PC-3 (cell line): ENCODE data around the gene RERE. TPM values are rescaled to one million over a fixed set of nuclear protein-coding genes. Genes with fewer than 3 reads are reported as not detected.

Experiments used
- ATAC-seq: fragments of 200-7000 bp; cut with Tn5 transposase; 2 replicates; pipeline ENCODE4 v1.9.1; 2020; ENCODE audit warnings: mild to moderate bottlenecking, moderate library complexity
- BruUV-seq: library from RNA; stranded (reverse); fragments of 400-500 nt; replicated peaks from 2 replicates; lab custom pipeline; 2021; lab: Mats Ljungman, UMichigan
- CTCF ChIA-PET: fragments of 300-600 bp; sonication (Branson Sonifier 250); formaldehyde crosslinking; loops from one replicate; lab custom pipeline; 2022; ENCODE audit warnings: antibody characterized with exemption; lab: Charles Lee
- POLR2A ChIA-PET: fragments of 300-600 bp; sonication (Branson Sonifier 250); formaldehyde crosslinking; loops from one replicate; lab custom pipeline; 2022; ENCODE audit warnings: antibody characterized with exemption; ENCODE audit not compliant: unreplicated experiment; lab: Charles Lee
- DNase-seq: peaks from one replicate; pipeline ENCODE4 v3.0.0-alpha.2; 2015
- H2AFZ ChIP-seq: fragments of 300-600 bp; sonication (generic); 2 replicates; pipeline ENCODE4 v1.6.0; 2016; ENCODE audit warnings: antibody characterized with exemption, low read length
- H3F3A ChIP-seq: fragments of 300-600 bp; sonication (generic); one replicate; pipeline ENCODE4 v1.6.0; 2017; ENCODE audit warnings: antibody characterized with exemption, low read length, control low read depth, mild to moderate bottlenecking; ENCODE audit not compliant: unreplicated experiment
- H3K27ac ChIP-seq: fragments of 300-600 bp; sonication (generic); 2 replicates; pipeline ENCODE4 v1.5.1; 2016; ENCODE audit warnings: mild to moderate bottlenecking, low read length
- H3K27me3 ChIP-seq: fragments of 300-600 bp; sonication (generic); 2 replicates; pipeline ENCODE4 v1.6.1; 2016; ENCODE audit warnings: low read length, mixed read lengths
- H3K36me3 ChIP-seq: fragments of 300-600 bp; sonication (generic); 2 replicates; pipeline ENCODE4 v1.6.1; 2016; ENCODE audit warnings: low read depth, mixed run types, low read length, mixed read lengths
- H3K4me1 ChIP-seq: fragments of 300-600 bp; sonication (generic); 2 replicates; pipeline ENCODE4 v1.5.1; 2016; ENCODE audit warnings: low read length; ENCODE audit not compliant: insufficient read depth
- H3K4me2 ChIP-seq: fragments of 300-600 bp; sonication (generic); 2 replicates; pipeline ENCODE4 v1.6.0; 2016; ENCODE audit warnings: low read length
- H3K4me3 ChIP-seq: fragments of 300-600 bp; sonication (generic); 2 replicates; pipeline ENCODE4 v1.5.1; 2016; ENCODE audit warnings: mild to moderate bottlenecking, low read length, mixed read lengths
- H3K79me2 ChIP-seq: fragments of 300-600 bp; sonication (generic); 2 replicates; pipeline ENCODE4 v1.6.1; 2017; ENCODE audit warnings: low read length, mixed read lengths
- H3K9ac ChIP-seq: fragments of 300-600 bp; sonication (generic); 2 replicates; pipeline ENCODE4 v1.6.0; 2016; ENCODE audit warnings: mild to moderate bottlenecking, low read length
- H3K9me2 ChIP-seq: fragments of 300-600 bp; sonication (generic); replicated peaks from 2 replicates; pipeline ENCODE4 v1.6.1; 2016; ENCODE audit warnings: mixed run types, low read length, mixed read lengths
- H3K9me3 ChIP-seq: fragments of 300-600 bp; sonication (generic); 2 replicates; pipeline ENCODE4 v1.6.1; 2016; ENCODE audit warnings: low read length, mixed read lengths
- H4K20me1 ChIP-seq: fragments of 300-600 bp; sonication (generic); 2 replicates; pipeline ENCODE4 v1.6.1; 2016; ENCODE audit warnings: low read length, mixed read lengths
- CTCF ChIP-seq: fragments of 300-600 bp; sonication (generic); conservative IDR thresholded peaks from 2 replicates; pipeline ENCODE4 v1.5.1; 2017; ENCODE audit warnings: antibody characterized with exemption, low read depth, mild to moderate bottlenecking, low read length
- EZH2 ChIP-seq: fragments of 300-600 bp; sonication (generic); IDR thresholded peaks from one replicate; pipeline ENCODE4 v1.6.1; 2017; ENCODE audit warnings: antibody characterized with exemption, mild to moderate bottlenecking, low read length; ENCODE audit not compliant: unreplicated experiment
- EZH2phosphoT487 ChIP-seq: fragments of 300-600 bp; sonication (generic); IDR thresholded peaks from 2 replicates; pipeline ENCODE4 v1.6.1; 2018; ENCODE audit warnings: mild to moderate bottlenecking, antibody characterized with exemption, low read length, borderline replicate concordance
- intact Hi-C: fragments of 100-400 bp; cut with micrococcal nuclease; formaldehyde crosslinking; loops from 2 replicates; pipeline ENCODE4 v1.9.0; 2023
- total RNA-seq: library from RNA; depleted of rRNA; stranded (reverse); fragments of >200 nt; gene quantifications from 2 replicates; pipeline ENCODE4 v1.2.3, GENCODE V29; 2014

Gene RERE
- total RNA-seq, 1 experiment from 2014 or later: 24.2 TPM

- Histone ChIP-seq H3K4me3 (no peak overlapping the region), H3K4me1 (peaks cover 8% of the 10 kb centered on the region), H3K4me2 (no peak overlapping the region), H4K20me1 (no peaks in the 10 kb centered on the region), H3K27me3 (no peaks in the 10 kb centered on the region), H3K79me2 (no peaks in the 10 kb centered on the region), H3K36me3 (no peaks in the 10 kb centered on the region), H2AFZ (no peak overlapping the region), H3K9me3 (no peaks in the 10 kb centered on the region), H3K27ac (no peak overlapping the region), H3F3A (no peaks in the 10 kb centered on the region), H3K9ac (no peak overlapping the region), H3K9me2 (no peaks in the 10 kb centered on the region)
- POLR2A ChIA-PET: no interaction called here
- TF ChIP-seq EZH2: no peak
- no peak for TF ChIP-seq CTCF
- no peak for TF ChIP-seq EZH2phosphoT487
- no peak for ATAC-seq
- CTCF ChIA-PET: interaction anchor here (0.6 kb wide), 1 partner anchor 133 kb away, joined by 18 read pairs; no protein-coding TSS in a partner anchor
- DNase-seq: no peak
- intact Hi-C loops: no loop called here
- no TSS peak for BruUV-seq
These were observed 335.6 kb downstream of the RERE start for GRCh38 chr1:8481650-8482380.

GRCh38 chr1:8478566-8478965 is 338.9 kb downstream of the RERE start:
- no peak for DNase-seq
- intact Hi-C loops: no loop called here
- no peak overlapping the region for H3K4me3 ChIP-seq
- TF ChIP-seq EZH2phosphoT487 (no peak), CTCF (no peak)
- no peaks in the 10 kb centered on the region for H3K9me2 ChIP-seq
- H3K27me3 ChIP-seq: no peaks in the 10 kb centered on the region
- no peaks in the 10 kb centered on the region for H3F3A ChIP-seq
- H3K9me3 ChIP-seq: no peaks in the 10 kb centered on the region
- H4K20me1 ChIP-seq: no peaks in the 10 kb centered on the region
- BruUV-seq: no TSS peak
- POLR2A ChIA-PET: no interaction called here
- H3K27ac ChIP-seq: no peak overlapping the region
- ATAC-seq: no peak
- no peak overlapping the region for H3K4me2 ChIP-seq
- H3K9ac ChIP-seq: no peak overlapping the region
- H2AFZ ChIP-seq: no peak overlapping the region
- peaks cover 6% of the 10 kb centered on the region for H3K4me1 ChIP-seq
- CTCF ChIA-PET: no interaction called here
- no peaks in the 10 kb centered on the region for H3K36me3 ChIP-seq
- H3K79me2 ChIP-seq: no peaks in the 10 kb centered on the region

- no peaks in the 10 kb centered on the region for H3K9me2 ChIP-seq
- ChIA-PET POLR2A (no interaction called here), CTCF (interaction anchor here (0.5 kb wide), 1 partner anchor 33 kb away, joined by 4 read pairs; no protein-coding TSS in a partner anchor)
- TF ChIP-seq EZH2phosphoT487 (no peak), CTCF (no peak), EZH2 (no peak)
- H3K4me3 ChIP-seq: no peak overlapping the region
- no peaks in the 10 kb centered on the region for H3K27me3 ChIP-seq
- H3F3A ChIP-seq: no peaks in the 10 kb centered on the region
- intact Hi-C loops: no loop called here
- H3K4me1 ChIP-seq: no peaks in the 10 kb centered on the region; the same call in 1 of the 2 replicates
- no peaks in the 10 kb centered on the region for H3K36me3 ChIP-seq
- no peaks in the 10 kb centered on the region for H3K9me3 ChIP-seq
- no peak overlapping the region for H3K27ac ChIP-seq
- no peaks in the 10 kb centered on the region for H3K79me2 ChIP-seq
- H3K4me2 ChIP-seq: no peak overlapping the region
- BruUV-seq: no TSS peak
- no peak overlapping the region for H3K9ac ChIP-seq
- H2AFZ ChIP-seq: no peak overlapping the region
- H4K20me1 ChIP-seq: no peaks in the 10 kb centered on the region
- no peak for DNase-seq
- no peak for ATAC-seq
These were observed 339.5 kb downstream of the RERE start for GRCh38 chr1:8477983-8478362.
